ENCODE measurements around the gene FOXD4L3.
"Not testable (repeated sequence)": the region's sequence is repeated elsewhere in the genome, so short reads cannot be mapped to it uniquely, and the experiment has no call there.

Gene FOXD4L3

GRCh38 chr9:68302567-68302966, at the start of gene FOXD4L3:
Gene FOXD4L3 (plus strand): TSS chr9:68302867. CDS start chr9:68302952, 85 bp downstream.
- not testable (repeated sequence) for DNase-seq

- DNase-seq: not testable (repeated sequence)
Measured at GRCh38 chr9:68281041-68281440, 21.6 kb upstream of the FOXD4L3 start.

GRCh38 chr9:68303771-68304170, 1.1 kb downstream of the FOXD4L3 start:
- DNase-seq: not testable (repeated sequence)

GRCh38 chr9:68304212-68304611, 1.5 kb downstream of the FOXD4L3 start:
- not testable (repeated sequence) for DNase-seq

- DNase-seq: not testable (repeated sequence)
Measured at GRCh38 chr9:68304777-68305176, 2.1 kb downstream of the FOXD4L3 start.

GRCh38 chr9:68305680-68306285, 3.1 kb downstream of the FOXD4L3 start:
- DNase-seq: not testable (repeated sequence)

- not testable (repeated sequence) for DNase-seq
Measured at GRCh38 chr9:68306391-68306964, 3.8 kb downstream of the FOXD4L3 start.

GRCh38 chr9:68307127-68307526, 4.5 kb downstream of the FOXD4L3 start:
- not testable (repeated sequence) for DNase-seq

GRCh38 chr9:68307654-68308053, 5.0 kb downstream of the FOXD4L3 start:
- not testable (repeated sequence) for DNase-seq

GRCh38 chr9:68311208-68311607, 8.5 kb downstream of the FOXD4L3 start:
- not testable (repeated sequence) for DNase-seq

- DNase-seq: not testable (repeated sequence)
Measured at GRCh38 chr9:68318209-68318608, 15.5 kb downstream of the FOXD4L3 start.

GRCh38 chr9:68323749-68324148, 21.1 kb downstream of the FOXD4L3 start:
- not testable (repeated sequence) for DNase-seq

GRCh38 chr9:68324518-68324917, 21.9 kb downstream of the FOXD4L3 start:
- DNase-seq: not testable (repeated sequence)

GRCh38 chr9:68329106-68329505, 26.4 kb downstream of the FOXD4L3 start:
- DNase-seq: not testable (repeated sequence)

- DNase-seq: not testable (repeated sequence)
Measured at GRCh38 chr9:68330531-68331173, 28.0 kb downstream of the FOXD4L3 start.

GRCh38 chr9:68332122-68332521, 29.5 kb downstream of the FOXD4L3 start:
- not testable (repeated sequence) for DNase-seq

GRCh38 chr9:68335935-68336334, 33.3 kb downstream of the FOXD4L3 start:
- DNase-seq: not testable (repeated sequence)

- DNase-seq: not testable (repeated sequence)
Measured at GRCh38 chr9:68336639-68337339, 34.1 kb downstream of the FOXD4L3 start.

- not testable (repeated sequence) for DNase-seq
Measured at GRCh38 chr9:68338000-68338399, 35.3 kb downstream of the FOXD4L3 start.

GRCh38 chr9:68342265-68343025, 39.8 kb downstream of the FOXD4L3 start:
- DNase-seq: not testable (repeated sequence)

GRCh38 chr9:68343242-68343641, 40.6 kb downstream of the FOXD4L3 start:
- DNase-seq: not testable (repeated sequence)

GRCh38 chr9:68343992-68344391, 41.3 kb downstream of the FOXD4L3 start:
- DNase-seq: not testable (repeated sequence)

Data from CD4-positive, alpha-beta T cell treated with Interferon alpha-2 for 1 hour (primary cell).